Measurements from ENCODE around the gene PCDHA8.
"Not testable (repeated sequence)": the region's sequence is repeated elsewhere in the genome, so short reads cannot be mapped to it uniquely, and the experiment has no call there.

PCDHA8 gene

DNA sequence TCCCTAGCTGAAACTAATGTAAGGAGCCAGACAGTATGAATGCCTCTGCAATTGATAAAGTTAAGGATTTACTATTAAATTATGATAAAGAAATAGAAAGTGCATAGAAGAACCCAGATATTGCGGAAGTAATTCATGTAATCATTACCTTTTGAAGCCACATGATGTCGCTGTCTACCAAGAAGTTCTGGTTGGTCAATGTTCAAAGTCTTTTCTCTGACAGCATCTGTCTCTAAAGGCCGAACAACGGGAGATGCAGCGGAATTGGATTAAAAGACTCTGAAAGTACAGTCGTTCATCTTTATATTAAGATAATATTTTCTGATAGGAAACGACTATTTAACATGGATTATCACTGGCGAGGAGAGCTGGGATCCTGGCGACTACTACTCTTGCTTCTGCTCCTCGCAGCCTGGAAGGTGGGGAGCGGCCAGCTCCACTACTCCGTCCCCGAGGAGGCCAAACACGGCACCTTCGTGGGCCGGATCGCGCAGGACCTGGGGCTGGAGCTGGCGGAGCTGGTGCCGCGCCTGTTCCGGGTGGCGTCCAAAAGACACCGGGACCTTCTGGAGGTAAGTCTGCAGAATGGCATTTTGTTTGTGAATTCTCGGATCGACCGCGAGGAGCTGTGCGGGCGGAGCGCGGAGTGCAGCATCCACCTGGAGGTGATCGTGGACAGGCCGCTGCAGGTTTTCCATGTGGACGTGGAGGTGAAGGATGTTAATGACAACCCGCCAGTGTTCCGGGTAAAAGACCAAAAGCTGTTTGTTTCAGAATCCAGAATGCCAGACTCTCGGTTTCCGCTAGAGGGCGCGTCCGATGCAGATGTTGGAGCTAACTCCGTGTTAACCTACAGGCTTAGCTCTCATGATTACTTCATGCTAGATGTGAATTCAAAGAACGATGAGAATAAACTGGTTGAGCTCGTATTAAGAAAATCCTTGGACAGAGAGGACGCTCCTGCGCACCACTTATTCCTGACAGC is at the start of gene PCDHA8:
TSS of gene PCDHA8 (plus strand) at position 210 of the 985 bp plus-strand sequence. CDS start at position 345, 135 bp downstream.
- DNase-seq, result no peak

DNA sequence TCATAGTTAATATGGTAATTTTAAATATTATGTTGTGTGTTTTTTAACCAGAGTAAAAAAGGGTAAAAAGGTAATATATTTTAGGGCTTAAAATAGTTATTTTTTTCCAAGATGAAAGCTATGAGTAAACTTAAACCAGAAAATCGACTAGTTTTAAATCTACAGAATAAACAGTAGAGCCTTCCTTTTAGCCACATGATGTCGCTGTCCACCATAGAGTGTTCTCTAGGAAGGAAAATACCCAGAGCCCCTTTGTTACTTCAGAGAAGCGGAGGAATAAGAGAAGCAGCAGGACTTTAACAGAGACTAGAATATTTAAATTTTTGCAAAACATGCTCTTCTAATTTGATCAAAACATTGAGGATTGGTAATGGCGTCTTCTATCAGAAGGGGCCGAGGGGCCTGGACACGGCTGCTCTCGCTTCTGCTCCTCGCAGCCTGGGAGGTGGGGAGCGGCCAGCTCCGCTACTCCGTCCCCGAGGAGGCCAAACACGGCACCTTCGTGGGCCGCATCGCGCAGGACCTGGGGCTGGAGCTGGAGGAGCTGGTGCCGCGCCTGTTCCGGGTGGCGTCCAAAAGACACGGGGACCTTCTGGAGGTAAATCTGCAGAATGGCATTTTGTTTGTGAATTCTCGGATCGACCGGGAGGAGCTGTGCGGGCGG is 46.3 kb upstream of the PCDHA8 start, which contains the start of gene PCDHA2:
TSS of gene PCDHA2 (plus strand) at position 258 of the 664 bp plus-strand sequence.
- no peak for DNase-seq

DNA sequence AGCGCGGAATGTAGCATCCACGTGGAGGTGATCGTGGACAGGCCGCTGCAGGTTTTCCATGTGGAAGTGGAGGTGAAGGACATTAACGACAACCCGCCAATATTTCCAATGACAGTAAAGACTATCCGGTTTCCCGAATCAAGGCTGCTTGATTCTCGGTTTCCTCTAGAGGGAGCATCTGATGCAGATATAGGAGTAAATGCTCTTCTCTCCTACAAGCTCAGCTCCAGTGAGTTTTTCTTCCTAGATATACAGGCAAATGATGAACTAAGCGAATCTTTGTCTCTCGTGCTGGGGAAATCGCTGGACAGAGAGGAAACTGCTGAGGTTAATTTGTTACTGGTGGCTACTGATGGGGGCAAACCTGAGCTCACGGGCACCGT is 45.7 kb upstream of the PCDHA8 start:
- no peak for DNase-seq

- not testable (repeated sequence) for DNase-seq
Observed at GRCh38 chr5:140796072-140796717, 44.8 kb upstream of the PCDHA8 start.

DNA sequence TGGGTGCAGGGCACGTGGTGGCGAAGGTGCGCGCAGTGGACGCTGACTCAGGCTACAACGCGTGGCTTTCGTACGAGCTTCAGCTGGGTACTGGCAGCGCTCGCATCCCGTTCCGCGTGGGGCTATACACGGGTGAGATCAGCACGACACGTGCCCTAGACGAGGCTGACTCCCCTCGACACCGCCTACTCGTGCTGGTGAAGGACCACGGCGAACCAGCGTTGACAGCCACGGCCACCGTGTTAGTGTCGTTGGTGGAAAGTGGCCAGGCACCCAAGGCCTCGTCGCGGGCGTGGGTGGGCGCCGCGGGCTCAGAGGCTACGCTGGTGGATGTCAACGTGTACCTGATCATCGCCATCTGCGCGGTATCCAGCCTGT is 44.3 kb upstream of the PCDHA8 start:
- no peak for DNase-seq

- no peak for DNase-seq
Observed at GRCh38 chr5:140800816-140801493, 40.0 kb upstream of the PCDHA8 start, which contains the start of gene PCDHA3. Gene PCDHA3 (plus strand): TSS chr5:140801057.

DNA sequence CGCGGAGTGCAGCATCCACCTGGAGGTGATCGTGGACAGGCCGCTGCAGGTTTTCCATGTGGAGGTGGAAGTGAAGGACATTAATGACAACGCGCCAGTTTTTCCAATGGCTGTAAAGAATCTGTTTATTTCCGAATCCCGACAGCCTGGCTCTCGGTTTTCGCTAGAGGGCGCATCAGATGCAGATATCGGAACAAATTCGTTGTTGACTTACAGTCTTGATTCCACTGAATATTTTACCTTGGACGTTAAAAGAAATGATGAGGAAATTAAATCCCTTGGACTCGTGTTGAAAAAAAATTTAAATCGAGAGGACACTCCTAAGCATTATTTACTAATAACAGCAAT is 39.5 kb upstream of the PCDHA8 start:
- no peak for DNase-seq

- not testable (repeated sequence) for DNase-seq
Observed at GRCh38 chr5:140802381-140802780, 38.6 kb upstream of the PCDHA8 start.

DNA sequence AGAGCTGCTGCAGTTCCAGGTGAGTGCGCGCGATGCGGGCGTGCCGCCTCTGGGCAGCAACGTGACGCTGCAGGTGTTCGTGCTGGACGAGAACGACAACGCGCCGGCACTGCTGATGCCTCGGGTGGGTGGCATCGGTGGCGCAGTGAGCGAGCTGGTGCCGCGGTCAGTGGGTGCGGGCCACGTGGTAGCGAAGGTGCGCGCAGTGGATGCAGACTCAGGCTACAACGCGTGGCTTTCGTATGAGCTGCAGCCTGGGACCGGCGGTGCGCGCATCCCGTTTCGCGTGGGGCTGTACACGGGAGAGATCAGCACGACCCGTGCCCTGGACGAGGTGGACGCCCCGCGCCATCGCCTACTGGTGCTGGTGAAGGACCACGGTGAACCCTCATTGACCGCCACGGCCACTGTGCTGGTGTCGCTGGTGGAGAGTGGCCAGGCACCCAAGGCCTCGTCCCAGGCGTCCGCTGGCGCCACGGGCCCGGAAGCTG is 38.2 kb upstream of the PCDHA8 start:
- DNase-seq, result no peak

GRCh38 chr5:140806834-140807775 is 33.9 kb upstream of the PCDHA8 start, which contains the start of gene PCDHA4:
Gene PCDHA4 (plus strand): TSS chr5:140807068.
- DNase-seq, result peak in 1 of 2 donors; percentile 13

DNA sequence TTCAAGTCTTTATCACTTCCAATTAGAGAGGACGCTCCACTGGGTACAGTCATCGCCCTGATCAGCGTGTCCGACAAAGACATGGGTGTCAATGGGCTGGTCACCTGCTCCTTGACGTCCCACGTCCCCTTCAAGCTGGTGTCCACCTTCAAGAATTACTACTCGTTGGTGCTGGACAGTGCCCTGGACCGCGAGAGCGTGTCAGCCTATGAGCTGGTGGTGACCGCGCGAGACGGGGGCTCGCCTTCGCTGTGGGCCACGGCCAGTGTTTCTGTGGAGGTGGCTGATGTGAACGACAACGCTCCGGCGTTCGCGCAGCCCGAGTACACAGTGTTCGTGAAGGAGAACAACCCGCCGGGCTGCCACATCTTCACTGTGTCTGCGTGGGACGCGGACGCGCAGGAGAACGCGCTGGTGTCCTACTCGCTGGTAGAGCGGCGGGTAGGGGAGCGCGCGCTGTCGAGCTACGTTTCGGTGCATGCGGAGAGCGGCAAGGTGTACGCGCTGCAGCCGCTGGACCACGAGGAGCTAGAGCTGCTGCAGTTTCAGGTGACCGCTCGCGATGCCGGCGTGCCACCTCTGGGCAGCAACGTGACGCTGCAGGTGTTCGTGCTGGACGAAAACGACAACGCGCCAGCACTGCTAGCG is 32.6 kb upstream of the PCDHA8 start:
- not testable (repeated sequence) for DNase-seq

DNA sequence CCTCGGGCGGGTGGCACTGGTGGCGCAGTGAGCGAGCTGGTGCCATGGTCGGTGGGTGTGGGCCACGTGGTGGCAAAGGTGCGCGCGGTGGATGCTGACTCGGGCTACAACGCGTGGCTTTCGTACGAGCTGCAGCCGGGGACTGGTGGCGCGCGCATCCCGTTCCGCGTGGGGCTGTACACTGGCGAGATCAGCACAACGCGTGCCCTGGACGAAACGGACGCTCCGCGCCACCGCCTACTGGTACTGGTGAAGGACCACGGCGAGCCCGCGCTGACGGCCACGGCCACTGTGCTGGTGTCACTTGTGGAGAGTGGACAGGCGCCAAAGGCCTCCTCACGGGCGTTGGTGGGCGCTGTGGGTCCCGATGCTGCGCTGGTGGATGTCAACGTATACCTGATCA is 32.1 kb upstream of the PCDHA8 start:
- DNase-seq, result no peak

GRCh38 chr5:140821375-140822280 is 19.4 kb upstream of the PCDHA8 start, which contains the start of gene PCDHA5:
Gene PCDHA5 (plus strand): TSS chr5:140821613.
- DNase-seq, result peak in 1 of 2 donors; percentile 27

- DNase-seq, result no peak
Observed at GRCh38 chr5:140822281-140822629, 18.7 kb upstream of the PCDHA8 start.

- DNase-seq, result not testable (repeated sequence)
Observed at GRCh38 chr5:140822969-140823368, 18.0 kb upstream of the PCDHA8 start.

DNA sequence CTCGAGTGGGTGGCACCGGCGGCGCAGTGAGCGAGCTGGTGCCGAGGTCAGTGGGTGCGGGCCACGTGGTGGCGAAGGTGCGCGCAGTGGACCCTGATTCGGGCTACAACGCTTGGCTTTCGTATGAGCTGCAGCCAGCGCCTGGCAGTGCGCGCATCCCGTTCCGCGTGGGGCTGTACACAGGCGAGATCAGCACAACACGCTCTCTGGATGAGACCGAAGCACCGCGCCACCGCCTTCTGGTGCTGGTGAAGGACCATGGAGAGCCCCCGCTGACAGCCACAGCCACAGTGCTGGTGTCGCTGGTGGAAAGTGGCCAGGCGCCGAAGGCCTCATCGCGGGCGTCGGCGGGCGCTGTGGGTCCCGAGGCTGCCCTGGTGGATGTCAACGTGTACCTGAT is 17.5 kb upstream of the PCDHA8 start:
- no peak for DNase-seq

- DNase-seq, result no peak
Observed at GRCh38 chr5:140827704-140828361, 13.2 kb upstream of the PCDHA8 start, which contains the start of gene PCDHA6. Gene PCDHA6 (plus strand): TSS chr5:140827960. CDS start chr5:140828092, 132 bp downstream.

DNA sequence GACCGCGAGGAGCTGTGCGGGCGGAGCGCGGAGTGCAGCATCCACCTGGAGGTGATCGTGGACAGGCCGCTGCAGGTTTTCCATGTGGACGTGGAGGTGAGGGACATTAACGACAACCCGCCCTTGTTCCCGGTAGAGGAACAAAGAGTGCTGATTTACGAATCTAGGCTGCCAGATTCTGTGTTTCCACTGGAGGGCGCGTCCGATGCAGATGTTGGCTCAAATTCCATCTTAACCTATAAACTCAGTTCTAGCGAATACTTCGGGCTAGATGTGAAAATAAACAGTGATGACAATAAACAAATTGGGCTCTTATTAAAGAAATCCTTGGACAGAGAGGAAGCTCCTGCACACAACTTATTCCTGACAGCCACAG is 12.6 kb upstream of the PCDHA8 start:
- DNase-seq, result no peak

Measured in inflammatory macrophage treated with lipopolysaccharide for 1 hour (primary cell).